ENCODE data around the gene B4GAT1. TPM values are rescaled to one million over a fixed set of nuclear protein-coding genes. Genes with fewer than 3 reads are reported as not detected.

The B4GAT1 gene
- total and polyA plus RNA-seq, 4 donors, result 12.0 to 20.8 (median 17.6) TPM

DNA sequence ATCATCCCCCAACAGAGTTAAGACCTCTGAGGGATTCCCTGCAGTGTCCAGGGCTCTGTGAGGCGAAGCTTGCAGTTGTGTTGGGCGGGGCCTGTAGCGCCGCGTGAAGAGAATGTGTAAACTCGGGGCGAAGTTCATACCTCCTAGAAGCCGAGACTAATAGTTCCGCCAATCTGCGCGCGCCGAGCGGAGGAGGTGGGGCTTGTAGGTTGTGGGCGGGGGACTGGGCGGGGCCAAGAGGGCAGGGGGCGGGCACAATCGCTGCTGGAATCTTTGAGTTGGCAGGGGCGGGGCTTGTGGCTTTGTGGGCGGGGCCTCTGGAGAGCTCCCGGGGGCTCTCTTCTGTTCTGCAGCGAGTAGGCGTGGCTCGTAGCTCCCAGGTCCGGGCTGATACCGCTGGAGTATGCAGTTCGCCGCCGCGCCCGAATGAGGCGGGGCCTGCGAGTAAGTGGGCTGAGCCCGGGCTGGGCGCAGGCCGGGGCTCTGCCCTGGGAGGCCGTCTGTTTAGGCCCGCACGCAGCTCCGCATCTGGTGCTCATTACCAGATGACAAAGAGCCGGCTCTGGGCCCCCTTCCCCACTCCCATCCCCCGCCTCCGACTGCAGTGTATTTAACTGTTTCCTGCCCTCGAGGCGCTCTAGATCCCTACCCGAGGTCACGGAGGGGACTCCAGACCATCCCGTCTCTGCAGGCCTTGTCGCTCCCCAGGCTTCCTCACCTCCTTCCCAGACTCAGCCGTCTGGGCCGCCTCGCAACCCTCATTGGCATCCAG lies 34.7 kb downstream of the B4GAT1 start:
- Histone ChIP-seq H3K4me1 (ENCODE audit: control insufficient read depth in 4 of 4, insufficient read depth in 4 of 4, low read length in 3 of 4) (peaks cover 0 to 12% (median 5%) of the 10 kb centered on the region in 4 donors), H3K27ac (ENCODE audit: low read depth in 1 of 2, low read length in 2 of 2) (peak overlapping the region; percentile 79 to 86), H3K4me3 (ENCODE audit: low read depth in 1 of 3, low read length in 3 of 3) (peak overlapping the region; percentile 44 to 63 (median 57)), H3K27me3 (ENCODE audit: control insufficient read depth in 4 of 4, insufficient read depth in 4 of 4, low read length in 3 of 4) (no peaks in the 10 kb centered on the region), H3K9ac (ENCODE audit: low read depth in 1 of 2, low read length in 2 of 2) (peak overlapping the region in 1 of 2 donors; percentile 37), H3K36me3 (ENCODE audit: control insufficient read depth in 4 of 4, insufficient read depth in 3 of 4, low read depth in 1 of 4, low read length in 3 of 4) (no peaks in the 10 kb centered on the region), H3K9me3 (ENCODE audit: control insufficient read depth in 4 of 4, low read length in 3 of 4) (no peaks in the 10 kb centered on the region)
- DNase-seq (ENCODE audit: low spot score), result peak; percentile 100
- 5% methylated on average over 52 of the region's 52 CpGs for WGBS
- peak in 1 of 2 donors; percentile 39 for TF ChIP-seq EGR1 (IDR thresholded peaks at IDR 0.05; ENCODE audit: low read depth in 2 of 2)
- peak in 1 of 2 donors; percentile 76 for TF ChIP-seq JUND (IDR thresholded peaks at IDR 0.05)
- TF ChIP-seq GABPA (IDR thresholded peaks at IDR 0.05 in 1 of 2, conservative IDR thresholded peaks at IDR 0.05 in 1 of 2), result no peak
- peak; percentile 1 for TF ChIP-seq TAF1 (conservative IDR thresholded peaks at IDR 0.05)
- TF ChIP-seq HNF4A (conservative IDR thresholded peaks at IDR 0.05), result peak; percentile 45 to 53
- no peak for TF ChIP-seq ATF3 (IDR thresholded peaks at IDR 0.05)
- no peak for TF ChIP-seq HNF4G (IDR thresholded peaks at IDR 0.05)
- no peak for TF ChIP-seq YY1 (IDR thresholded peaks at IDR 0.05)
- TF ChIP-seq RXRA (IDR thresholded peaks at IDR 0.05), result no peak
- TF ChIP-seq RAD21 (IDR thresholded peaks at IDR 0.05), result no peak
- TF ChIP-seq, protein P1, sequence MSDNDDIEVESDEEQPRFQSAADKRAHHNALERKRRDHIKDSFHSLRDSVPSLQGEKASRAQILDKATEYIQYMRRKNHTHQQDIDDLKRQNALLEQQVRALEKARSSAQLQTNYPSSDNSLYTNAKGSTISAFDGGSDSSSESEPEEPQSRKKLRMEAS (IDR thresholded peaks at IDR 0.05), result peak; percentile 30
- TF ChIP-seq, protein P2, sequence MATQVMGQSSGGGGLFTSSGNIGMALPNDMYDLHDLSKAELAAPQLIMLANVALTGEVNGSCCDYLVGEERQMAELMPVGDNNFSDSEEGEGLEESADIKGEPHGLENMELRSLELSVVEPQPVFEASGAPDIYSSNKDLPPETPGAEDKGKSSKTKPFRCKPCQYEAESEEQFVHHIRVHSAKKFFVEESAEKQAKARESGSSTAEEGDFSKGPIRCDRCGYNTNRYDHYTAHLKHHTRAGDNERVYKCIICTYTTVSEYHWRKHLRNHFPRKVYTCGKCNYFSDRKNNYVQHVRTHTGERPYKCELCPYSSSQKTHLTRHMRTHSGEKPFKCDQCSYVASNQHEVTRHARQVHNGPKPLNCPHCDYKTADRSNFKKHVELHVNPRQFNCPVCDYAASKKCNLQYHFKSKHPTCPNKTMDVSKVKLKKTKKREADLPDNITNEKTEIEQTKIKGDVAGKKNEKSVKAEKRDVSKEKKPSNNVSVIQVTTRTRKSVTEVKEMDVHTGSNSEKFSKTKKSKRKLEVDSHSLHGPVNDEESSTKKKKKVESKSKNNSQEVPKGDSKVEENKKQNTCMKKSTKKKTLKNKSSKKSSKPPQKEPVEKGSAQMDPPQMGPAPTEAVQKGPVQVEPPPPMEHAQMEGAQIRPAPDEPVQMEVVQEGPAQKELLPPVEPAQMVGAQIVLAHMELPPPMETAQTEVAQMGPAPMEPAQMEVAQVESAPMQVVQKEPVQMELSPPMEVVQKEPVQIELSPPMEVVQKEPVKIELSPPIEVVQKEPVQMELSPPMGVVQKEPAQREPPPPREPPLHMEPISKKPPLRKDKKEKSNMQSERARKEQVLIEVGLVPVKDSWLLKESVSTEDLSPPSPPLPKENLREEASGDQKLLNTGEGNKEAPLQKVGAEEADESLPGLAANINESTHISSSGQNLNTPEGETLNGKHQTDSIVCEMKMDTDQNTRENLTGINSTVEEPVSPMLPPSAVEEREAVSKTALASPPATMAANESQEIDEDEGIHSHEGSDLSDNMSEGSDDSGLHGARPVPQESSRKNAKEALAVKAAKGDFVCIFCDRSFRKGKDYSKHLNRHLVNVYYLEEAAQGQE (IDR thresholded peaks at IDR 0.05), result no peak
- peak; percentile 27 for TF ChIP-seq SP1 (IDR thresholded peaks at IDR 0.05)
- no peak for TF ChIP-seq NR2F2 (IDR thresholded peaks at IDR 0.05)
- TF ChIP-seq CTCF (IDR thresholded peaks at IDR 0.05; ENCODE audit: low read depth, low read length, missing input control), result no peak
- TF ChIP-seq, protein P3, sequence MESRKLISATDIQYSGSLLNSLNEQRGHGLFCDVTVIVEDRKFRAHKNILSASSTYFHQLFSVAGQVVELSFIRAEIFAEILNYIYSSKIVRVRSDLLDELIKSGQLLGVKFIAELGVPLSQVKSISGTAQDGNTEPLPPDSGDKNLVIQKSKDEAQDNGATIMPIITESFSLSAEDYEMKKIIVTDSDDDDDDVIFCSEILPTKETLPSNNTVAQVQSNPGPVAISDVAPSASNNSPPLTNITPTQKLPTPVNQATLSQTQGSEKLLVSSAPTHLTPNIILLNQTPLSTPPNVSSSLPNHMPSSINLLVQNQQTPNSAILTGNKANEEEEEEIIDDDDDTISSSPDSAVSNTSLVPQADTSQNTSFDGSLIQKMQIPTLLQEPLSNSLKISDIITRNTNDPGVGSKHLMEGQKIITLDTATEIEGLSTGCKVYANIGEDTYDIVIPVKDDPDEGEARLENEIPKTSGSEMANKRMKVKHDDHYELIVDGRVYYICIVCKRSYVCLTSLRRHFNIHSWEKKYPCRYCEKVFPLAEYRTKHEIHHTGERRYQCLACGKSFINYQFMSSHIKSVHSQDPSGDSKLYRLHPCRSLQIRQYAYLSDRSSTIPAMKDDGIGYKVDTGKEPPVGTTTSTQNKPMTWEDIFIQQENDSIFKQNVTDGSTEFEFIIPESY (IDR thresholded peaks at IDR 0.05), result no peak
- no peak for TF ChIP-seq FOXA1 (IDR thresholded peaks at IDR 0.05)
- no peak for TF ChIP-seq FOXA2 (IDR thresholded peaks at IDR 0.05)

Measured in liver (tissue), 9 donors.